ENCODE measurements around the gene FAR1. TPM values are rescaled to one million over a fixed set of nuclear protein-coding genes. Genes with fewer than 3 reads are reported as not detected.

Gene FAR1
- total and polyA plus RNA-seq, 5 donors = 13.6 to 37.9 (median 33.9) TPM

DNA sequence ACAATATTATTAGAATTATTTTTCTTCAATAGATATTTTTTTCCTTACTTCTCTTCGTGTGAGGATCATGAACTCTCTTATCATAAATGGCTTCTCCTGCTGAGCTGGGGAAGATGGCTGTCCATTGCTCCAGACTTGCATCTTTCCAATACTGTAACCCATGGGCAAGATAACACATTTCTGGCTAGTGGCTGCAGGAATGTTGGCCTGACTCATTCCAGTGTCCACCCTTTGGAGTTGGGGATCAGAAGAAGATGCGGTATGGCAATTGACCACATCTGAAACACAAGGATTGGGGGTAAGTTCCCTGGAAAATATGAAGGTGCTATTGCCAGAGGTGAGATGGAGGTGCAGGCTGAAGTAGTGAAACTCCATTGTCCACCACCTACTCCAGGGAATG, 92.8 kb downstream of the FAR1 start:
- ATAC-seq (no peak), DNase-seq (no peak)
- Histone ChIP-seq H3K27ac (ENCODE audit: low read length) (no peak overlapping the region), H3K4me1 (ENCODE audit: control insufficient read depth, insufficient read depth, low read length) (no peaks in the 10 kb centered on the region), H3K4me3 (ENCODE audit: low read length) (no peak overlapping the region), H3K9me3 (ENCODE audit: control insufficient read depth, low read length) (no peaks in the 10 kb centered on the region), H3K27me3 (ENCODE audit: control insufficient read depth, insufficient read depth) (no peaks in the 10 kb centered on the region)
- intact Hi-C loops (cut with DNase I) = no loop called here
- WGBS = 78% methylated on average over 2 of the region's 2 CpGs

GRCh38 chr11:13761716-13762115, 93.2 kb downstream of the FAR1 start:
- Histone ChIP-seq H3K27ac (ENCODE audit: low read length) (no peak overlapping the region), H3K4me1 (ENCODE audit: control insufficient read depth, insufficient read depth, low read length) (no peaks in the 10 kb centered on the region), H3K9me3 (ENCODE audit: control insufficient read depth, low read length) (no peaks in the 10 kb centered on the region), H3K4me3 (ENCODE audit: low read length) (no peak overlapping the region), H3K27me3 (ENCODE audit: control insufficient read depth, insufficient read depth) (no peaks in the 10 kb centered on the region)
- WGBS = 73% methylated on average over 2 of the region's 2 CpGs
- ATAC-seq = no peak
- intact Hi-C loops (cut with DNase I) = no loop called here
- no peak for DNase-seq

GRCh38 chr11:13762718-13763117, 94.2 kb downstream of the FAR1 start:
- 60% methylated on average over 4 of the region's 4 CpGs for WGBS
- DNase-seq = no peak
- no peaks in the 10 kb centered on the region for H3K27me3 ChIP-seq (ENCODE audit: control insufficient read depth, insufficient read depth)
- no peak overlapping the region for H3K27ac ChIP-seq (ENCODE audit: low read length)
- ATAC-seq = no peak
- H3K9me3 ChIP-seq (ENCODE audit: control insufficient read depth, low read length) = no peaks in the 10 kb centered on the region
- no peaks in the 10 kb centered on the region for H3K4me1 ChIP-seq (ENCODE audit: control insufficient read depth, insufficient read depth, low read length)
- no peak overlapping the region for H3K4me3 ChIP-seq (ENCODE audit: low read length)
- intact Hi-C loops (cut with DNase I) = no loop called here

- intact Hi-C loops (cut with DNase I) = no loop called here
- Histone ChIP-seq H3K4me3 (ENCODE audit: low read length) (no peak overlapping the region), H3K27ac (ENCODE audit: low read length) (no peak overlapping the region), H3K4me1 (ENCODE audit: control insufficient read depth, insufficient read depth, low read length) (no peaks in the 10 kb centered on the region), H3K27me3 (ENCODE audit: control insufficient read depth, insufficient read depth) (no peaks in the 10 kb centered on the region), H3K9me3 (ENCODE audit: control insufficient read depth, low read length) (no peaks in the 10 kb centered on the region)
- 91% methylated on average over 3 of the region's 3 CpGs for WGBS
- ATAC-seq = no peak
- DNase-seq = no peak
These were observed 94.9 kb downstream of the FAR1 start for GRCh38 chr11:13763341-13763740.

GRCh38 chr11:13765886-13766285, 97.4 kb downstream of the FAR1 start:
- H3K4me1 ChIP-seq (ENCODE audit: control insufficient read depth, insufficient read depth, low read length) = no peaks in the 10 kb centered on the region
- intact Hi-C loops (cut with DNase I) = no loop called here
- DNase-seq = no peak
- no peak overlapping the region for H3K4me3 ChIP-seq (ENCODE audit: low read length)
- H3K27ac ChIP-seq (ENCODE audit: low read length) = no peak overlapping the region
- WGBS = 70% methylated on average over 3 of the region's 3 CpGs
- no peaks in the 10 kb centered on the region for H3K9me3 ChIP-seq (ENCODE audit: control insufficient read depth, low read length)
- H3K27me3 ChIP-seq (ENCODE audit: control insufficient read depth, insufficient read depth) = no peaks in the 10 kb centered on the region
- ATAC-seq = no peak

DNA sequence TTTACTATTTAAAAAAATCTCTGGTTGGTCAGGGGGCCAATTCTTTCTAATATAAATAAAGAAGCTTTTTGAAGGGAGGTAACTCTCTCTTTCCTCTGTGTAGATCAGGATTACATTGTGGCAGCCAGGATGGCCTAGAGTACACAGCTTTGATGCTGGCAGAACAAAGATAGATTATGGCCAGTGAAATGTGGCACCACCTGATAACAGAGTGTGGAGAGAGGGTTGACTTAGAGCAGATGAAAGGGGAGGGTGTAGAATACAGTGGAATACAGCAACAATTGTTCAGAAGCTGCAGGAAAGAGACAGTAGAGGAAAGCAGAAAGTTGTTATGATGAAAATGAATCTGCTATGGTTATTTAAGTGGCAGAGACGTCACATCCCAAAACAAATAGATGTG, 99.0 kb downstream of the FAR1 start:
- no peak for DNase-seq
- intact Hi-C loops (cut with DNase I) = no loop called here
- ATAC-seq = peak in 1 of 2 donors; percentile 45
- Histone ChIP-seq H3K27me3 (ENCODE audit: control insufficient read depth, insufficient read depth) (no peaks in the 10 kb centered on the region), H3K9me3 (ENCODE audit: control insufficient read depth, low read length) (no peaks in the 10 kb centered on the region), H3K4me1 (ENCODE audit: control insufficient read depth, insufficient read depth, low read length) (no peaks in the 10 kb centered on the region), H3K27ac (ENCODE audit: low read length) (no peak overlapping the region), H3K4me3 (ENCODE audit: low read length) (no peak overlapping the region)
- 82% methylated on average over 1 of the region's 1 CpG for WGBS

DNA sequence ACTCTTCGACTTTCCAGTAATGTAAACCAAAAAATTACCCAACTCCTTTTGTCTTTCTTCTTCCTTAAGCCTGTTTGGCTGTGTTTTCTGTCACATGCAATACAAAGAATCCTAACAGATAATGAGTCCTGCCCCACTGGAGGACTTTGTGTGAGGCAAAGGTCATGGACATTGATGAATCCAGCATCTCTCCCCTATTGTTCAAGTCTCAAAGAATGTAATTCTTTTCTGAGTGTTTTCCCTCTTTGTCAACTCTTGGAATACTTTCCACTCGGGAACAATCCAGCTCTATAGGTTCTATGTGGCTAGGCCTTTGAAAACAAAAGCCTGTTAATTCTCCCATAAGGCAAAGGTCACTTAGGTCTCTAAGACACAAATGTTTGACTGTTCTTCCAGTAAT, 100.7 kb downstream of the FAR1 start:
- Histone ChIP-seq H3K4me3 (ENCODE audit: low read length) (no peak overlapping the region), H3K27me3 (ENCODE audit: control insufficient read depth, insufficient read depth) (no peaks in the 10 kb centered on the region), H3K4me1 (ENCODE audit: control insufficient read depth, insufficient read depth, low read length) (no peaks in the 10 kb centered on the region), H3K27ac (ENCODE audit: low read length) (no peak overlapping the region), H3K9me3 (ENCODE audit: control insufficient read depth, low read length) (no peaks in the 10 kb centered on the region)
- no peak for DNase-seq
- ATAC-seq = no peak
- intact Hi-C loops (cut with DNase I) = no loop called here
- 83% methylated on average over 2 of the region's 2 CpGs for WGBS

DNA sequence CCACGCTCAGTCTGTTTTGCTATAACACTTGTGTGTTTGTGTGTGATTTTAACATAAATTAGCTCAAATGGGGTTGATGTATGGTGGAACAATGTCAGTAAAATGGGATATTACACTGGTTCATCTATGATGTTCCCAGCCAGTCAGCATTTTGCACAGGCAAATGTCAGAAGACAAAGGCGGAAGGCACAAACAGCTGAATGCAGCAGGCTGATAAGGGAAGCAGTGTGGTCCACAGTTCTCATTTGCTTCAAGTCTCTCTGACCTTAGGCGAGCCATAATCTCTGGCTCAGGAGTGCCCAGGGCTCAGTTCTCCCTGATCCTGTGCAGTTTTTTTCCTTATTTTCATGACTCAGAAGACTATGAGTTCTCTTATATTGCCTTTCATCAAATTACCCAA, 102.7 kb downstream of the FAR1 start:
- intact Hi-C loops (cut with DNase I) = loop anchor here in 3 of 4 donors (5.0 to 10.0 kb wide), 2 partner anchors 474 to 481 kb away; no protein-coding TSS in a partner anchor
- 61% methylated on average over 3 of the region's 3 CpGs for WGBS
- no peaks in the 10 kb centered on the region for H3K9me3 ChIP-seq (ENCODE audit: control insufficient read depth, low read length)
- no peaks in the 10 kb centered on the region for H3K27me3 ChIP-seq (ENCODE audit: control insufficient read depth, insufficient read depth)
- no peaks in the 10 kb centered on the region for H3K4me1 ChIP-seq (ENCODE audit: control insufficient read depth, insufficient read depth, low read length)
- H3K4me3 ChIP-seq (ENCODE audit: low read length) = no peak overlapping the region
- ATAC-seq = no peak
- DNase-seq = no peak
- no peak overlapping the region for H3K27ac ChIP-seq (ENCODE audit: low read length)

DNA sequence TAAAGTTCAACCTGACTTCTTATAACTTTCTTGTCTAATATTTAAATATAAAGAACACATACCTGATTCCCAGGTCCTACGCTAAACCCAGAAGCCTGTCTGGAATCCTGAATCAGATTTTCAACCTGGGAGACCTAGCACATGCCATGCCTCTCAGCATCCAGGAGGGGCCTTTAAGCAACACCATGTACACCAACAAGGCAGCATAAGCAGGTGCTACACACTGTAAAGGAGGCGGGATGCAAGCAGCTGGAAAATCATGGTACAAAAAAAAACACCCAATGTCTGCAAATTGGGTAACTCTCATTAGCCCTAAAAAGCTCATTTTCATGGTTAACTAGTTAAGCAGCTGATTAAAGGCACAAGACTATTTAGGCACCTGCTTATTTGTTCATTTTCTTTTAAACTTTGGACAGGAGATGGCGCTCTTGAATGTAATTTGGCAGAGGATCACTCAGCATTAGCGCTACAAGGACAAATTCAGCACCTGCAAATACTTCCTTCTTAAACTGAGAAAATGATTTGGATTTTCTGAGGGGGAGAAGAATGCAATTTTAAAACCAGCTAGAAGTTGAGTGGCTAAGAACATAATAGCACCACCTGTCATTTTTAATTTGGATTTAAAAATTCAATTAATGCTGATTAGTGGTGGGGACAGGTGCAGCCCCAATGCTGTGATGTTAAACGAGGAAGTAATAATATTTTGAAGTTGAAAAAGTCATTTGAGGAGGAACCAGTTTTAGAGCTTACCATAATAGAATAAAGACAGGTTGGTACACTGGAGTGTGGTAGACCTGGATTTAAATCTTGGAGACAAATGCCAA, 104.0 kb downstream of the FAR1 start:
- H3K27ac ChIP-seq (ENCODE audit: low read length) = no peak overlapping the region
- intact Hi-C loops (cut with DNase I) = loop anchor here in 3 of 4 donors (5.0 to 10.0 kb wide), 2 partner anchors 472 to 480 kb away; no protein-coding TSS in a partner anchor

GRCh38 chr11:13775471-13775870, 107.0 kb downstream of the FAR1 start:
- 98% methylated on average over 1 of the region's 1 CpG for WGBS

More for the DNA sequence above, 104.0 kb downstream of the FAR1 start:
- no peak overlapping the region for H3K4me3 ChIP-seq (ENCODE audit: low read length)
- DNase-seq (no peak), ATAC-seq (no peak)
- H3K4me1 ChIP-seq (ENCODE audit: control insufficient read depth, insufficient read depth, low read length) = no peaks in the 10 kb centered on the region
- no peaks in the 10 kb centered on the region for H3K9me3 ChIP-seq (ENCODE audit: control insufficient read depth, low read length)
- no peaks in the 10 kb centered on the region for H3K27me3 ChIP-seq (ENCODE audit: control insufficient read depth, insufficient read depth)
- 32% methylated on average over 5 of the region's 5 CpGs for WGBS

DNA sequence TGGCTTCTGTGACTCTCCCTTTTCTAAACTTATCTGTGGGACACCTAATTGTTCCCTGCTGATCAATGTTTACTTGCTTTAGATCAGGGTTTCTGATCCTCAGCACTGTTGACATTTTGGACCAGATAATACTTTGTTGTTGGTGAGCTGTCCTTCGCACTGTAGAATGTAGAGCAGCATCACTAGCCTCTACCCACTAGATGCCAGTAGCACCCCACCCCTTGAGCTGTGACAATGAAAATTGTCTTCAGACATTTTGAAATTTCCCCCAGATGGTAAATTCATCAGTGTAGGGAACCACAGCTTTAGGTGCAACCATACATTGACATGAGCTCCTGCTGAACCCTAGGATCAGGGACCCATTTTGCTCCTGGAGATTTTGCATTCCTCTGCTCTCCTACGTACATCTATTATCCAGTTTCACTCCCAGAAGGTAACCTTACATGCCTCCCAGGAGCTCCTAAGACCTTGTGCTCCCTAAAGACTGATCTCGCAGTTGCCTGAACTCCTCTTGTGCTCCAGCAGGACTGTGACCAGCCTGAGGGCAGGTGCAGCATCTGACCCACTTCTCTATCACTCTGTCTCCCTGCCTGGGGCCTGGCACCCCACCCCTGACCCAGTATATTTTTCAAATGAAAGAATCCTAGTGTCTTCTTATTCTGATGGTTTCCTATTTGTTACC, 107.8 kb downstream of the FAR1 start:
- Histone ChIP-seq H3K27me3 (ENCODE audit: control insufficient read depth, insufficient read depth) (no peaks in the 10 kb centered on the region), H3K27ac (ENCODE audit: low read length) (no peak overlapping the region), H3K4me1 (ENCODE audit: control insufficient read depth, insufficient read depth, low read length) (no peaks in the 10 kb centered on the region), H3K9me3 (ENCODE audit: control insufficient read depth, low read length) (no peaks in the 10 kb centered on the region), H3K4me3 (ENCODE audit: low read length) (no peak overlapping the region)
- ATAC-seq (no peak), DNase-seq (no peak)
- intact Hi-C loops (cut with DNase I) = loop anchor here in 2 of 4 donors (10.0 kb wide), 1 partner anchor 469 kb away; no protein-coding TSS in a partner anchor
- WGBS = 83% methylated on average over 3 of the region's 3 CpGs

More at GRCh38 chr11:13775471-13775870, 107.0 kb downstream of the FAR1 start:
- no peak for DNase-seq
- ATAC-seq = no peak
- Histone ChIP-seq H3K4me1 (ENCODE audit: control insufficient read depth, insufficient read depth, low read length) (no peaks in the 10 kb centered on the region), H3K27me3 (ENCODE audit: control insufficient read depth, insufficient read depth) (no peaks in the 10 kb centered on the region), H3K9me3 (ENCODE audit: control insufficient read depth, low read length) (no peaks in the 10 kb centered on the region), H3K4me3 (ENCODE audit: low read length) (no peak overlapping the region), H3K27ac (ENCODE audit: low read length) (no peak overlapping the region)
- intact Hi-C loops (cut with DNase I) = loop anchor here in 2 of 4 donors (10.0 kb wide), 1 partner anchor 469 kb away; no protein-coding TSS in a partner anchor

Data from right cardiac atrium (tissue), 5 donors.